NCI-H69 (cell line): ENCODE results near the gene CTNNBL1.
A peak's percentile ranks its signal among the peaks of the same experiment; 100 is the strongest.
"Not testable (repeated sequence)": the region's sequence is repeated elsewhere in the genome, so short reads cannot be mapped to it uniquely, and the experiment has no call there.

Experiments used
- DNase-seq: peaks from one replicate; lab custom pipeline; 2025; lab: John Stamatoyannopoulos, UW

CTNNBL1 gene

GRCh38 chr20:37693635-37694626 lies at the start of gene CTNNBL1:
Gene CTNNBL1, plus strand, starts transcription at chr20:37694030. Its CDS starts 93 bp downstream, at chr20:37694123.
- DNase-seq = peak; percentile 96

- DNase-seq = no peak
Observed at GRCh38 chr20:37644605-37645004, 49.2 kb upstream of the CTNNBL1 start.

- no peak for DNase-seq
Observed at GRCh38 chr20:37647946-37648345, 45.9 kb upstream of the CTNNBL1 start.

GRCh38 chr20:37649017-37649416 lies 44.8 kb upstream of the CTNNBL1 start:
- no peak for DNase-seq

- no peak for DNase-seq
Observed at GRCh38 chr20:37649676-37650370, 44.0 kb upstream of the CTNNBL1 start.

- DNase-seq = no peak
Observed at GRCh38 chr20:37650661-37651060, 43.2 kb upstream of the CTNNBL1 start.

GRCh38 chr20:37651932-37652331 lies 41.9 kb upstream of the CTNNBL1 start:
- DNase-seq = peak; percentile 77

GRCh38 chr20:37656945-37657344 lies 36.9 kb upstream of the CTNNBL1 start:
- no peak for DNase-seq

- no peak for DNase-seq
Observed at GRCh38 chr20:37657924-37658804, 35.7 kb upstream of the CTNNBL1 start.

- no peak for DNase-seq
Observed at GRCh38 chr20:37661519-37661918, 32.3 kb upstream of the CTNNBL1 start.

GRCh38 chr20:37662308-37662707 lies 31.5 kb upstream of the CTNNBL1 start:
- DNase-seq = no peak

GRCh38 chr20:37664595-37664994 lies 29.2 kb upstream of the CTNNBL1 start:
- not testable (repeated sequence) for DNase-seq

GRCh38 chr20:37668166-37668565 lies 25.7 kb upstream of the CTNNBL1 start:
- no peak for DNase-seq

GRCh38 chr20:37669062-37669772 lies 24.6 kb upstream of the CTNNBL1 start:
- DNase-seq = peak; percentile 63

- peak; percentile 45 for DNase-seq
Observed at GRCh38 chr20:37669773-37670236, 24.0 kb upstream of the CTNNBL1 start.

GRCh38 chr20:37670351-37670791 lies 23.5 kb upstream of the CTNNBL1 start:
- peak; percentile 84 for DNase-seq

- no peak for DNase-seq
Observed at GRCh38 chr20:37672143-37672542, 21.7 kb upstream of the CTNNBL1 start.

- peak; percentile 72 for DNase-seq
Observed at GRCh38 chr20:37673444-37673843, 20.4 kb upstream of the CTNNBL1 start.

- no peak for DNase-seq
Observed at GRCh38 chr20:37676440-37676839, 17.4 kb upstream of the CTNNBL1 start.

- DNase-seq = no peak
Observed at GRCh38 chr20:37677969-37678861, 15.6 kb upstream of the CTNNBL1 start.
